ENCODE data around the gene USP1.

The USP1 gene

DNA sequence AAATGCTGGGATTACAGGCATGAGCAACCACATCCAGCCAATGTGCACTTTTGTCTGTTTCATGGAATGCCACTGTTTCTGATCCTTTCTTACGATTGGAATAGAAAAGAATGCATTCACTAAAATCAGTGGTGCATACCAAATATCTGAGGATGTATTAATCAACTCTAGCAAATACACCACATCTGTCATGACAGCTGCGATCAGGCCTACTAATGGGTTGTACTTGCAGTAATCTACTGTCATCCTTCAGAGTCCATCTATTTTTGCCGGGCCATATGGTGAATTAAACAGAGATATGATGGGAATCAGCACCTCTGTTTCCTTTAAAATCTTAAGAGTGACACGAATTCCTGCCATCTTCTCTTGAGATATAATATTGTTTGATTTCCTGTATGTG lies 8.5 kb upstream of the USP1 start:
- DNase-seq (ENCODE audit: low read depth), result no peak
- H3K27me3 ChIP-seq (replicated peaks; ENCODE audit: control insufficient read depth, insufficient read depth, low read length), result no peaks in the 10 kb centered on the region
- no peak overlapping the region for H3K4me3 ChIP-seq (ENCODE audit: low read length)
- H3K4me1 ChIP-seq (ENCODE audit: control insufficient read depth, insufficient read depth, low read length), result peaks cover 2% of the 10 kb centered on the region
- H3K36me3 ChIP-seq (ENCODE audit: control insufficient read depth, insufficient read depth, low read length, severe bottlenecking), result no peaks in the 10 kb centered on the region
- H3K9ac ChIP-seq (ENCODE audit: low read length), result no peak overlapping the region
- no peaks in the 10 kb centered on the region for H3K9me3 ChIP-seq (ENCODE audit: control insufficient read depth, low read length)

DNA sequence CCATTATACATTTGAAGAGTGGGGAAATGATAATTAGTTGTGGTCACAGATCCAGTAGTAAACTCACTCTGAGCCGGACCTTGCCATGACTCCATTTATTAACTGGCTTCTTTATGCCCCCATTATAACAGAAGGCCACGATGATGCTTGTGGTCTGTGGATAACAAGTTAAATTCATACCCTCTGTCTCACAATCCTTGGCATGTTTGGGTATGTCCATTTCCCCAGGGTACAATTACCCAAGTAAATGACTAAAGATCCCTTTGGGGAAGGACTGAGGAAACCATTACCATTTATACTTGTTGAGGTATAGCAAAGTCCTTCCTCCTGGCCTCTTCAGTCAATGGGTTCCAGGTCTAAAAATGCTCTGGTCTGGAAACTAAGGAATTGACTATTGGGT lies 7.3 kb upstream of the USP1 start:
- Histone ChIP-seq H3K4me1 (ENCODE audit: control insufficient read depth, insufficient read depth, low read length) (no peaks in the 10 kb centered on the region), H3K4me3 (ENCODE audit: low read length) (no peak overlapping the region), H3K36me3 (ENCODE audit: control insufficient read depth, insufficient read depth, low read length, severe bottlenecking) (no peaks in the 10 kb centered on the region), H3K9me3 (ENCODE audit: control insufficient read depth, low read length) (no peaks in the 10 kb centered on the region), H3K27me3 (replicated peaks; ENCODE audit: control insufficient read depth, insufficient read depth, low read length) (no peaks in the 10 kb centered on the region), H3K9ac (ENCODE audit: low read length) (no peak overlapping the region)
- no peak for DNase-seq (ENCODE audit: low read depth)

DNA sequence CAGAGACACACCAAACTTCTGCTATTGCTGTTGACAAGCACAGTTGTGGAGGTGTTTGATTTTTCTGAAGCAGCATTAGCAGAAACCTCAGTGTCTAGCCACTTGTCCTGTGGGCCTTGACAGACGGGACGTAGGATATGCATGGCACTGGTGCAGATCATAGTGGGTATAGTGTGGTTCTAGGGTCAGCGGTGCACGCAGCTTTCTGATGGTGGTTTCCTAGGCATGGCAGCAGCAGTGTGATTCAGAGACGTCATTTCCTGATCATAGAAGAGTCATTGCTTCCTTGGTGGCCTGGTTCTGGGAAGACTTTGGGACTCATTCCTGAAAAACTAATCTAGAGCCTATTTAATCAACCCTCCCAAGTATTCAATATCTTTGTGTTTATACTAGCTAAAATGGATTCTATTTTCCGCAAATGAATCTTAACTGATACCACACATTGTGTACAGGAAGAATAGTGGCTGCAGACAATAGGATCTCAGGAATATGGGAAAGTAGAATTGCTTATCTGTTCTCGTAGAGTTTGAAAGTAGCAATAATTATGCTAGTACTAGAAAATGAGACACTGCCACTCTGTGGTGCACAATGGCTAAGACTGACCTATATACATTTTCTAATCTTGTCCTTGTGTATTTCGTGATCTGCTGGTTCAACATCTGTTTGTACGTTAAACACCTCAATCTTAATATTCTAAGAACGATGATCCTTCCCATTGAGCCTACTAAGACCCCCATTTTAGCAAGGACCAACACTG lies 2.8 kb upstream of the USP1 start:
- no peaks in the 10 kb centered on the region for H3K9me3 ChIP-seq (ENCODE audit: control insufficient read depth, low read length)
- no peaks in the 10 kb centered on the region for H3K27me3 ChIP-seq (replicated peaks; ENCODE audit: control insufficient read depth, insufficient read depth, low read length)
- no peak overlapping the region for H3K4me3 ChIP-seq (ENCODE audit: low read length)
- no peak overlapping the region for H3K9ac ChIP-seq (ENCODE audit: low read length)
- DNase-seq (ENCODE audit: low read depth), result peak; percentile 18
- H3K4me1 ChIP-seq (ENCODE audit: control insufficient read depth, insufficient read depth, low read length), result peaks cover 15% of the 10 kb centered on the region
- H3K36me3 ChIP-seq (ENCODE audit: control insufficient read depth, insufficient read depth, low read length, severe bottlenecking), result no peaks in the 10 kb centered on the region

DNA sequence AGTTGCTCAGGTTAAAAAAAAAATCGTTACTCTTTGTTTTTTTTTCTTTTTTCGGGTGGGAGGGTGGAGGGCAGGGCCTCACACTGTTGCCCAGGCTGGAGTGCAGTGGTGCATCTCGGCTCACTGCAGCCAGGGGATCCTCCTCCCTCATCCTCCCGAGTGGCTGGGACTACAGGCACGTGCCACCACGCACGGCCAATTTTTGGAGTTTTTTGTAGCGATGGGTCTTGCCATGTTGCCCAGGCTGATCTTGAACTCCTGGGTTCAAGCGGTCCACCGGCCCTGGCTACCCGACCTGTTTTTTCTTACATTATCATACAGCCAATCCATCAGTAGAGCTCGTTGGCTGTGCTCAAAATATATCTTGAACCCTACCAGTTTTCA lies 2.2 kb upstream of the USP1 start:
- Histone ChIP-seq H3K9ac (ENCODE audit: low read length) (no peak overlapping the region), H3K27me3 (replicated peaks; ENCODE audit: control insufficient read depth, insufficient read depth, low read length) (no peaks in the 10 kb centered on the region), H3K4me1 (ENCODE audit: control insufficient read depth, insufficient read depth, low read length) (peaks cover 16% of the 10 kb centered on the region), H3K36me3 (ENCODE audit: control insufficient read depth, insufficient read depth, low read length, severe bottlenecking) (no peaks in the 10 kb centered on the region), H3K9me3 (ENCODE audit: control insufficient read depth, low read length) (no peaks in the 10 kb centered on the region), H3K4me3 (ENCODE audit: low read length) (no peak overlapping the region)
- no peak for DNase-seq (ENCODE audit: low read depth)

DNA sequence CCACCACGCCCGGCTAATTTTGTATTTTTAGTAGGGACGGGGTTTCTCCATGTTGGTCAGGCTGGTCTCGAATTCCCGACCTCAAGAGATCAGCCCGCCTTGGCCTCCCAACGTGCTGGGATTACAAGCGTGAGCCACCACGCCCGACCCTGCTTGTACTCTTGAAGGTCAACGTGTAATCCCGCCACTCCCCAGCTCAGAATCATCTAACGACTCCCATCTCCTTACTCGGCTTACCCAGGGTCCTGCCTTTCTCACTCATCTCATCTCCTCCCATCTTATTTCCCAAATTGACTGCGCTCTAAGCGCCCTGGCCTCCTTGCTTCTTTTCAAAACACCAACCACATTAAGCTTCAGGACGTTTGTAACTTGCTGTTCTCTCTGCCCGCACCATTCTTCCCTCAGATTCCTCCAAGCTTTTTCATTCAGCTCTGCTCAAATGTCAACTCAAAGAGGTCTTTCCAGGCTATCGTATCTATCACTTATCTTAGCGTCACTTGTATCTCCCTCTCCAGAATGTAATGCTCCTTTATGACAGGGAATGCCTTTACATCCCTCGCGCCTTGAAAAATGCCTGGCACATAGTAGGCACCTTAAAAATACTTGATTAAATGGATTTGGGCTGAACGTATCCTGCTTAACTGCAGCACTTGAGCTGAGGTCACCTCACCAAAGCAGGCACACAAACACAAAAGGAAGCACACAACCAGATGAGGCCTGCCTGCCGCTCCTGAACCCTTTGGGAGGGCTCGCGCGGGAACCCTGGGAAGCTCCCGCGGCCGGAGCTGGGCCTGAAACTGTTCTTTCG lies 1.4 kb upstream of the USP1 start:
- Histone ChIP-seq H3K36me3 (ENCODE audit: control insufficient read depth, insufficient read depth, low read length, severe bottlenecking) (no peaks in the 10 kb centered on the region), H3K9me3 (ENCODE audit: control insufficient read depth, low read length) (no peaks in the 10 kb centered on the region), H3K9ac (ENCODE audit: low read length) (peak overlapping the region; percentile 99), H3K4me3 (ENCODE audit: low read length) (peak overlapping the region; percentile 96), H3K4me1 (ENCODE audit: control insufficient read depth, insufficient read depth, low read length) (peaks cover 16% of the 10 kb centered on the region), H3K27me3 (replicated peaks; ENCODE audit: control insufficient read depth, insufficient read depth, low read length) (no peaks in the 10 kb centered on the region)
- DNase-seq (ENCODE audit: low read depth), result no peak

DNA sequence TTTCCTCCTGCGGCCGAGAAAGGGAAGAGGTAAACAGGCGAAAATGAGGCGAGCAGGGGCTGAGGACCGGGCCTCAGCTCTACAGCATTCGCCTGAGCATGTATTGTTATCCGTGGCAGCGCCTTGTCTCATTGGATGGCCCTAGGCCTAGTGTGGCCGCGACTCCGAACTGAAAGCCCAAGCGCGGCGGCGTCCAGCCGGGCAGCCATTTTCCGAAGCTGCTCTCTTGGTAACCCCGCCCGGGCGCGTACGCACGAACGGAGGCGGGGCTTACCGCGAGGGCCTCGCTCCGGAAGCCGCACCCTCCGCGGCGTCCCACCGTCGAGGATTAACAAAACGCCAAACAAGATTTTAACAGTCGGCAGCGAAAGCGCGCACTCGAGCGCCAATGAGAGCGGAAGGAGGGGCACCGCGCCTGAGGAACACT lies 797 bp upstream of the USP1 start:
- peak; percentile 99 for DNase-seq (ENCODE audit: low read depth)

DNA sequence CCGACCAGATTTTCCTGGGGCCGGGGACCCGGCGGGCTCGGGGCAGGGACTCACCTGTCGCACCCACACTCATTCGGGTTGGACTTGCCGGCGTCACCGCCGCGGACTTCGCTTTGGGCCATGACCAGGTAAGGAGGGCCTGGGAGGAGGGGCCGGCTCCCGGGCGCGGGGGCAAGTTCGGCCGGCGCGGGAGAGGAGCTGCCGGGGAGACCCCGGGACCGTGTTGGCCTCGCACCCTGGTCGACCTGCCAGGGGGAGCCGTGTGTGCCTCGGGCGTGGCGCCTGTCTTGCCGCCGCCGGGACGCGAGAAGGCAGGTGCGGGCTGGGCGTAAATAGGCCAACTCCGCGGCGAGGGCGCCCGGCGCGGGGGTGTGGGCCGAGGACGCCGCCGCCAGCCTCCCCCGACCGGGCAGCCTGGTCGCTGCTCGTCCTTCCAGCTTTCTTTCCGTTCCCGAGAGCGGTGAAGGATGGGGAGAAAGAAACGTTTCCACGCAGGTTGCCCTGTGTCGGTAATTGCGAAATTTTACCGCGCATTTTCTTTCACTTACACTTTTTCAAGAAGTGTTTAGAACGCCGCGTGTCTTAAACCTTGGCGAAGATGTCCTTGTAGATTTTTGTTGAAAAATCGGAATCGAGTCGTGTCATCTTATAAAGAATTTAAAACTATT lies 558 bp downstream of the USP1 start:
- Histone ChIP-seq H3K36me3 (ENCODE audit: control insufficient read depth, insufficient read depth, low read length, severe bottlenecking) (peaks cover 12% of the 10 kb centered on the region), H3K4me1 (ENCODE audit: control insufficient read depth, insufficient read depth, low read length) (peaks cover 16% of the 10 kb centered on the region), H3K9ac (ENCODE audit: low read length) (peak overlapping the region; percentile 99), H3K27me3 (replicated peaks; ENCODE audit: control insufficient read depth, insufficient read depth, low read length) (no peaks in the 10 kb centered on the region), H3K9me3 (ENCODE audit: control insufficient read depth, low read length) (no peaks in the 10 kb centered on the region), H3K4me3 (ENCODE audit: low read length) (peak overlapping the region; percentile 96)
- DNase-seq (ENCODE audit: low read depth), result peak; percentile 63

More for the DNA sequence above, 797 bp upstream of the USP1 start:
- no peaks in the 10 kb centered on the region for H3K9me3 ChIP-seq (ENCODE audit: control insufficient read depth, low read length)
- H3K9ac ChIP-seq (ENCODE audit: low read length), result peak overlapping the region; percentile 99
- peak overlapping the region; percentile 96 for H3K4me3 ChIP-seq (ENCODE audit: low read length)
- H3K27me3 ChIP-seq (replicated peaks; ENCODE audit: control insufficient read depth, insufficient read depth, low read length), result no peaks in the 10 kb centered on the region
- H3K36me3 ChIP-seq (ENCODE audit: control insufficient read depth, insufficient read depth, low read length, severe bottlenecking), result no peaks in the 10 kb centered on the region
- H3K4me1 ChIP-seq (ENCODE audit: control insufficient read depth, insufficient read depth, low read length), result peaks cover 16% of the 10 kb centered on the region

DNA sequence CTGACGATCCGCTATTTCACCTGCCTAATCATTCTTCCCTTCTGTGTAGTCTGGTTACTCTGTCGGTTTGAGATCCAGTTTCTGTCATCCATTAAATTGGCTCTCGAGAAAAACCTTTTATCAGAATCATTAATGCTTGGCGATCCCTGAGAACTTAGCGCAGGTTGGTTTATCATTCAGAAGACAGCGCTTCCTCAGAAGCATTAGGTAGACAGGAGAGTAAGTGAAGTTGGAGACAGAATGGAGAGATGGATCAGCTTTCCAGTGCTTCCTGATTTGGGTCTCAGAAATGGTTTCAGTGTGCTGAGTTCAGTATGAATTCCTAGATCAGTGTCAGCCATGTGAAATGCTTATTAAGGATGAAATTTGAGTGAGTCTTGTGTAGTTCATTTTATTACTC lies 1.3 kb downstream of the USP1 start:
- Histone ChIP-seq H3K4me3 (ENCODE audit: low read length) (peak overlapping the region; percentile 96), H3K27me3 (replicated peaks; ENCODE audit: control insufficient read depth, insufficient read depth, low read length) (no peaks in the 10 kb centered on the region), H3K9ac (ENCODE audit: low read length) (peak overlapping the region; percentile 99), H3K4me1 (ENCODE audit: control insufficient read depth, insufficient read depth, low read length) (peaks cover 16% of the 10 kb centered on the region), H3K36me3 (ENCODE audit: control insufficient read depth, insufficient read depth, low read length, severe bottlenecking) (peaks cover 15% of the 10 kb centered on the region), H3K9me3 (ENCODE audit: control insufficient read depth, low read length) (no peaks in the 10 kb centered on the region)
- peak; percentile 50 for DNase-seq (ENCODE audit: low read depth)

DNA sequence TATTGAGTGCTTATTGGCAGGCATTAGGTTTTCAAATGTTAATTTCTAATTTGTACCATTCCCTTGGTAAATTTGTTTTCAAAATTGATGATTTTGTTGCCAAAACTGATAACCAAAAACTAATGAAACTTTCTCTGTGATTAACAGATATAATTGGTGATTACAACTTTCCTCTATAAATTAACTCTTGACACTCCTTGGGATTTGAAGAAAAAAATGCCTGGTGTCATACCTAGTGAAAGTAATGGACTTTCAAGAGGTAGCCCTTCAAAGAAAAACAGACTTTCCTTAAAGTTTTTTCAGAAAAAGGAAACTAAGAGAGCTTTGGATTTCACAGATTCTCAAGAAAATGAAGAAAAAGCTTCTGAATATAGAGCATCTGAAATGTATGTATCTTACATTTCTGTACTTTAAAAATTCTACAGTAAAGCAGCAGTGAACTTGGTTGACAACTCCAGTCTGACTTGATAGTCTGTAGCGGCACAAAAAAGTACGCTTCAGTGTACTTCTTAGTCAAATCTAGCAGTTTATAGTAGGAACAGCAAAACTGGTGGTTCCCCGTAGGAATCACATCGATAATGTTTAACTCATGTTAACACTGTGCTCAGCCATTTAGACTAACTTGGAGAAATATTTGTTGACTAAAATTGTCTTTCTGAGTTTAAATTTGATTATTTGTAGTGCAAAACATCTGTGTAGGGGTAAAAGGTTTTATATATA lies 3.0 kb downstream of the USP1 start:
- Histone ChIP-seq H3K4me1 (ENCODE audit: control insufficient read depth, insufficient read depth, low read length) (peaks cover 16% of the 10 kb centered on the region), H3K4me3 (ENCODE audit: low read length) (peak overlapping the region; percentile 43), H3K9ac (ENCODE audit: low read length) (peak overlapping the region; percentile 65), H3K36me3 (ENCODE audit: control insufficient read depth, insufficient read depth, low read length, severe bottlenecking) (peaks cover 22% of the 10 kb centered on the region), H3K9me3 (ENCODE audit: control insufficient read depth, low read length) (no peaks in the 10 kb centered on the region), H3K27me3 (replicated peaks; ENCODE audit: control insufficient read depth, insufficient read depth, low read length) (no peaks in the 10 kb centered on the region)
- DNase-seq (ENCODE audit: low read depth), result no peak

DNA sequence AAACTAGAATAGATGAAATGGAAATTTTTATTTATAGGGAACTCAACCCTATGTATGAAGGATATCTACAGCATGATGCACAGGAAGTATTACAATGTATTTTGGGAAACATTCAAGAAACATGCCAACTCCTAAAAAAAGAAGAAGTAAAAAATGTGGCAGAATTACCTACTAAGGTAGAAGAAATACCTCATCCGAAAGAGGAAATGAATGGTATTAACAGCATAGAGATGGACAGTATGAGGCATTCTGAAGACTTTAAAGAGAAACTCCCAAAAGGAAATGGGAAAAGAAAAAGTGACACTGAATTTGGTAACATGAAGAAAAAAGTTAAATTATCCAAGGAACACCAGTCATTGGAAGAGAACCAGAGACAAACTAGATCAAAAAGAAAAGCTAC lies 7.9 kb downstream of the USP1 start:
- Histone ChIP-seq H3K9me3 (ENCODE audit: control insufficient read depth, low read length) (no peaks in the 10 kb centered on the region), H3K9ac (ENCODE audit: low read length) (no peak overlapping the region), H3K36me3 (ENCODE audit: control insufficient read depth, insufficient read depth, low read length, severe bottlenecking) (peaks cover 57% of the 10 kb centered on the region), H3K4me3 (ENCODE audit: low read length) (no peak overlapping the region), H3K4me1 (ENCODE audit: control insufficient read depth, insufficient read depth, low read length) (no peaks in the 10 kb centered on the region), H3K27me3 (replicated peaks; ENCODE audit: control insufficient read depth, insufficient read depth, low read length) (no peaks in the 10 kb centered on the region)
- DNase-seq (ENCODE audit: low read depth), result no peak

Measured in adipocyte (in vitro differentiated cells).